GM19467 (cell line): Measurements from ENCODE around the gene CMPK1.
"Not testable (repeated sequence)": the region's sequence is repeated elsewhere in the genome, so short reads cannot be mapped to it uniquely, and the experiment has no call there.

Experiments
- ATAC-seq: cut with Tn5 transposase; IDR thresholded peaks from one replicate; pipeline ENCODE4 v1.9.1; 2021; ENCODE audit warnings: mild to moderate bottlenecking, moderate library complexity; ENCODE audit not compliant: unreplicated experiment

Gene CMPK1, protein sequence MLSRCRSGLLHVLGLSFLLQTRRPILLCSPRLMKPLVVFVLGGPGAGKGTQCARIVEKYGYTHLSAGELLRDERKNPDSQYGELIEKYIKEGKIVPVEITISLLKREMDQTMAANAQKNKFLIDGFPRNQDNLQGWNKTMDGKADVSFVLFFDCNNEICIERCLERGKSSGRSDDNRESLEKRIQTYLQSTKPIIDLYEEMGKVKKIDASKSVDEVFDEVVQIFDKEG

DNA sequence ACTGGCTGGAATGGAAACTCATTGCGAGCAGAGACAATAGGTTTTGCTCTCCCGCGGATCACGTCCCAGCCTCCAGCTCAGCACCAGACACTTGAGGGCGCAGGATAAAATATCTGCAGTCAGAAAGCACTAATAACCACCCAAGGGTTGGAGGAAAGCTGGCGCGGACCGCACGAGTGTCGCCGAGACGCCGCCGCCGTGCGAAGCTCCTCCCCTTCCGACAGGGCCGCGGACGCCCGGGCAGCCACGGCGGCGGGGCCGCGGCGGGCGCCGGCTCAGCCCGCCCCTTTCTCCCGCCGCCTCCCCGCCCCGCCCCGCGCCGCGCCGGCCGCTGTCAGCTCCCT is at the start of gene CMPK1:
CMPK1 (plus strand) TSS at position 213 of the 344 bp plus-strand sequence. CDS start 156 bp downstream, outside the sequence.
- ATAC-seq = peak; percentile 73

DNA sequence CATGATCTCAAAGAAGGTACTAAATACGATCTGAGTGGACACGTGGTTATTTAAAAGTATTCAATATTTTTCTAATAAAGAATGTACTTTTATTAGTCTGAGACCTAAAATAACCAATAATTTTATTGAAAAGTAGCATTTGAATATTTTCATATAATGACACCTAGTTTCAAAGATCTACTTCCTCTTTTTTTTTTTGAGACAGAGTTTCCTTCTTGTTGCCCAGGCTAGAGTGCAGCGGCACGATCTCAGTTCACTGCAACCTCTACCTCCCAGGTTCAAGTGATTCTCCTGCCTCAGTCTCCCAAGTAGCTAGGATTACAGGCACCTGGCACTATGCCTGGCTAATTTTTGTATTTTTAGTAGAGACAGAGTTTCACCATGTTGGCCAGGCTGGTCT is 45.5 kb upstream of the CMPK1 start:
- not testable (repeated sequence) for ATAC-seq

DNA sequence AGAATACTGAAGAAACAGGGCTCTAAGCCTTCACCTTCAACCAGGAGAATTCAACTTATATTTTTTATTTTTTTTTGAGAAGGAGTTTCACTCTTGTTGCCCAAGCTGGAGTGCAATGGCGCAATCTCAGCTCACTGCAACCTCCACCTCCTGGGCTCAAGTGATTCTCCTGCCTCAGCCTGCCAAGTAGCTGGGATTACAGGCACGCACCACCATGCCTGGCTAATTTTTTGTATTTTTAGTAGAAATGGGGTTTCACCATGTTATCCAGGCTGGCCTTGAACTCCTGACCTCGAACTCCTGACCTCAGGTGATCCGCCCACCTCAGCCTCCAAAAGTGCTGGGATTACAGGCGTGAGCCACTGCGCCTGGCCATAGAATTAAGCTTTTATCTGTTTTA is 38.7 kb upstream of the CMPK1 start:
- ATAC-seq = not testable (repeated sequence)

DNA sequence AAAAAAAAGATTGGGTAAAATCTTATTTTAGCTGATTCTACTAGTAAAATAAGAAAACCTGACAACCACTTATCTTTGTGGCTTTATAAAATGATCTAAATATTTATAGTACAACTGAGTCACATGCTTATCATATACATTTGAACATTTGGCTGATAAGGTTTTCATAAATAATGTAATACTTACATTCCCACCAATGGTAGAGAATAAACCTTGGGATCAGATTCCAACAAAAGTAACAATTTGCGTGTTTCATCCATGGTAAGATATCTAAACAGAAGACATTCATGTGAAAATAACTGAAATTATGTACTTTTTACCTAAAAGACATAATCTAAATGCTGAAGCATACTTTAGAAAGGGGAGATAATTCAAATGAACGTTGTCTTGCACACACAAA is 38.0 kb upstream of the CMPK1 start:
- ATAC-seq = no peak

DNA sequence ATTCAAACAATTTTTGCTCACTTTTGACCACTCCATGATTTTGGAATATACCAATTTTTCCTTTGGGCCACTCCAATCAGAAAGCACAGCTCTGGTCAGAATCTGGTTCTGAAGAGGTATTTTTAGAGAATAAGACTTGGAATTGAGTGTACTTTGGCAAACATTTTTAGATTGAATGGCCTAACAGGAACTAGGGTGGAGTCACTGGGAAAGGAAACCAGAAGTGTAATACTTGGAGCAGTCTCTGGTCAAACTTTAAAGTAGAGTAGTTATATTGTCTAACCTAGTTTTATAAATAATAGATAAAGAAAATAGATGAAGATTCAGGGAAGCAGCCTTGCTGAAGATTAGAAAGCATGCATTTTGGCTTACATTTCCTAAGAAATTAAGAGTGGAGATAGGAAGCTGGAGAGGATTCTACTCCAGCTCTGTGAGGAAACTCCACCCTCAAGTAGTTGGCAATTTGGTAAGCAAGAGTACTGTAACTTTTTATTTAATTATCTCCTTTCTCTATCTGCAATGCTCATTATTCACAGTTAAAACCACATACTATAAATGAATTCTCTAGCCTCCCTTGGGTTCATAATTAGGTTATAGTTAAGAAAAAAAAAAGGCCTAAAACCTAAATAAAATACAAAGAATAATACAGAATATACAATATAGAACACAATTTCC is 35.4 kb upstream of the CMPK1 start:
- no peak for ATAC-seq

DNA sequence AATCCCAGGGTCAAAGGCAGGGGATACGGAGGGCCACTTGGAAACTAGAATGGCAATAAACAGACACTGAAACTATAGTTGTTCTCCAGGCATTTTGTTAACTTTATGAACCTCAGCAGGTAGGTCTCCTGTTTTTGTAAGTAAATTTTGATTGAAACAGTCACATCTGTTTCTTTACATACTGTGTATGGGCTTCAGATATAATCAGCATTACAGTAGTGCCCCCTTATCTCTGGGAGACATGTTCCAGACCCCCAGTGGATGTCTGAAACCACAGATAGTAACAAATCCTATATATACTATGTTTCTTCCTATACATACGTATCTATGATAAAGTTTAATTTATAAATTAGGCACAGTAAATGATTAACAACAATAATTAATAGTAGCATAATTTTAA is 31.1 kb upstream of the CMPK1 start:
- no peak for ATAC-seq

DNA sequence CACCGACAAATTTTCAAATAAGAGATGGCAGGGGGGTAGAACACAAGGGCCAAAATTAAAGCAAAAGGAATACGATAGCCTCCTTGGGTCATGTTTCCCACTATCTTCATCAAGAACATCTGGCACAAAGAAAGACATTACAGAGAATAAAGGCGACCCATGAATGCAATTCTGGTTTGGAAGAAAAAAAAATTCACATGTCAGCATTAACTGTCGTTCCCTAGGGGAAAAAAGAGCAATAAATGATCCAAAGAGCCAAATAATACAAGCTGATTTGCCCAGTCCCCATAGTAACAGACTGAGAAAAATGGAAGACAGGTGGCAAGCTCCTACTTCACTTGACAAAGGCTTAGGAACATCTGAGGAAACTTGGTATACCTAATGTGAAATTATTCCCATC is 24.2 kb upstream of the CMPK1 start:
- ATAC-seq = no peak

DNA sequence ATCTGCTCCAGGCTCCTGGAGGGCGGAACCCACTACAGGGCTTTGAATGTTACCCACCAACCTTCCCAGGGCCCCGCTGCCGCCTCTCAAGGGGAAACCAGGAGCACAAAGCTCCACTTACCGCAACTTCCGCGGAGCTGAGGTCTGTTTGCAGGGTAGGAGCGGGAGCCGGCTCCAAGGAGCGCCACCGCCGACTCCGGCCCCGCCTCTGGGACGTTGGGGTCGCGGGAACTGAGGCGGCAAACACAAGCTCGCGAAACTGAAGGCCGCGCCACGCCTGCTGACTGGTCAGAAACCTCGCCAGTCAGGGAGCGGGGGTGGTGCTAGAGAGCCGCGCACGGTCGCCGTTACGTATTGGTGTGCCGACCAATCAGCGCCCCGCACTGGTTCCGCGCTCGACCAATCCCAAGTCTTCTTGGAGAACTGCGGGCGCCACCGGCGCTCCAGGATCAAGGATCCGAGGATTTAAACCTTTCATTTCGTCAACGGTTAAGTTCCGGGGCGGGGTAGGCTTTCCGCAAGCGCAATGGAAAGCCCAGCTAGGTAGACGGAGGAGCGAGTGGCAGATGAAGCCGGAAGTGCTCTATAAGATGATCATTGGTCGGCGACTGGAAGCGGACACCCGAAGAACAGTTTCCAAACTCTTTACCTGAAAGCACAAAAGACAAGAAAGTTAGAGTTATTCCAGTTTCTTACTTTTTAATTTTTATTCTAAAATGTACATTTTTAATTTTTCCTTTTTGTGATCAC is 19.5 kb upstream of the CMPK1 start, which contains the start of gene STIL:
STIL (minus strand) TSS at position 233 of the 750 bp plus-strand sequence. CDS start 3,828 bp downstream, outside the sequence.
- peak; percentile 97 for ATAC-seq

DNA sequence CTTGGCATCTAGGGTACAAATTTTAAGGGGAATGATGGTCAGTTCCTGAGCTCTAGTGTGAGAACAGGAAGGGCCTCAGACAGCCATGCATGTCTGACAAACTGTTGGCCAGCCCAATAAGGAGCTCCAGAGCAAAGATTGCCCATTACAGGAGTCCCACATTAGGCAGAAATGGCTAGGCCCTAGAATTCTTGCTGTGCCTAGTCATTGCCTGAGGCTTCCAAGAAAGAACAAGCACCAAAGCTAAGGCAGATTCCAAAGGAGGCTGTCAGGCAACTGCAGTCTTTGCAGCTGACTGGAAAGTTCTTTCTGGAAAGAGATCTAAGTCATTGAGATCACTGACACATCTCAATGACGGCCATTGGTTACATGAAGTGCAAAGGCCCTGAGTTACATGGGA is 15.7 kb upstream of the CMPK1 start:
- no peak for ATAC-seq

DNA sequence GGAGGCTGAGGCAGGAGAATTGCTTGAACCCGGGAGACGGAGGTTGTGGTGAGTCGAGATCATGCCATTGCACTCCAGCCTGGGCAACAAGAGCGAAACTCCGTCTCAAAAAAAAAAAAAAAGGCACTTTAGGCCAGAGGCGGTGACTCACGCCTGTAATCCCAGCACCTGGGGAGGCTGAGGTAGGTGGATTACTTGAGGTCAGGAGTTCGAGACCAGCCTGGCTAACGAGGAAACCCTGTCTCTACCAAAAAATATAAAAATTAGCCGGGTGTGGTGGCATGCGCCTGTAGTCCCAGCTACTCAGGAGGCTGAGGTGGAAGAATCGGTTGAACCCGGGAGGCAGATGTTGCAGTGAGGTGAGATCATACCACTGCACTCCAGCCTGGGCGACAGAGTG is 13.6 kb upstream of the CMPK1 start:
- not testable (repeated sequence) for ATAC-seq

DNA sequence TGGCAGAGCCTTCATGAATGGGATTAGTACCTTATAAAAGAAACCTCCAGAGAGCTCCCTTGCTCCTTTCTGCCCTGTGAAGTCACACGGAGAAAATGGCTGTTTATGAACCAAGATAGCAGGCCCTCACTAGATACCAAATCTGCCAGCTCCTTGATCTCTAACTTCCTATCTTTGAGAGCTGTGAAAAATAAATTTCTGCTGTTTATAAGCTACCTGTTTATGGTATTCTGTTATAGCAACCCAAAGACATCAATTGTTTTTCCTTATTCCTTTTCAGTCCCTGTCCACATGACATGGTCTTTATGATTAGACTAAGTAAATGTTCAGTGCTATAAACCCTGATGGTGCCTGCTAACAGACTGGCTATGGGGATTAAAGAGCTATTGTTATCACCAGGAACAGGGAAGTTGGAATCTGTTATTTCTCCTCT is 10.0 kb upstream of the CMPK1 start:
- no peak for ATAC-seq

DNA sequence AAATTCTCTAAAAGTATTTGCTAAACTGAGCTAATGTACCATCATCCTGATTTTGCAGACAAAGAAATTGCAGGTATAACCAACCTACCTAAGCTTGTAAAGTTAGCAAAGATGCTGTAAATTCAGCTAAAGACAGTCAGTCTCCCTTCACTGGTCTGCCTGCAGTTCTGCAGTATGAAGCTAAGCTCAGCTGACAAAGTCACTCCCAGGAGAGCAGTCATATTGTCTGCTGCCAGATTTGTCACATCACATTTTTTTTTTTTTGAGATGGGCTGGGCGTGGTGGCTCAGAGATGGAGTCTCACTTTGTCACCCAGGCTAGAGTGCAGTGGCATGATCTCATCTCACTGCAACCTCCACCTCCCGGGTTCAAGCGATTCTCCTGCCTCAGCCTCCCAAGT is 8.9 kb upstream of the CMPK1 start:
- ATAC-seq = no peak

DNA sequence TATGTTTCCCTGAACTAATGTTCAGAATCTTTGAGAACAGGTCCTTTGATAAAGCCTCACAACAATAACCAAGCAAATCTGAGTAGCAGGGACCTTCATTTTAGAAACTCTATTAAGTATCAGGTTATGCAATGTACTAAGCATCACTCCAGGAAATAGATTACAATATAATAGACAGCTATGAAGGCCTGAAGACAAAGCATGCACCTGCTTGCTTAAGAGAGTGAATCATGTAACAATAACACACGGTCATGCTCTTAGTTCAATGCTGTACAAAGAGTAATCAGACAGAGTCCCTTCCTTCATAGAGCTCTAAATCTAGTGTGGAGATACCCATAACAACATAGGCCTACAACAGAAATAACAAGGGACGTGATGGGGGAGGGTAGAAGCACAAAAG is 8.1 kb upstream of the CMPK1 start:
- no peak for ATAC-seq

DNA sequence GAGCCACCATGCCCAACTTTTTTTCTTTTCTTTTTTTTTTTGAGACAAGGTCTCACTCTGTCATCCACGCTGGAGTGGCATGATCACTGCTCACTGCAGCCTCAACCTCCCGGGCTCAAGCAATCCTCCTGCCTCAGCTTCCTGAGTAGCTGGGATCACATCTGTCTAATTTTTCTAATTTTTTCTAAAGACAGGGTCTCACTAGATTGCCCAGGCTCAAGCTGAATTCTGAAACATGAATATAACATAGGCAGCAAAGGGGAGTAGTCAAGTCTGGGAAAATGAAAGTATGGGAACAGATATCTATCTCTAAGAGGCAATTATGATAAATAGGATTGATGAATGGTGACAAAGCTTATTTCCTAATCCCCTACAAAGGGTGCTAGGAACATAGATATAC is 7.3 kb upstream of the CMPK1 start:
- ATAC-seq = no peak

DNA sequence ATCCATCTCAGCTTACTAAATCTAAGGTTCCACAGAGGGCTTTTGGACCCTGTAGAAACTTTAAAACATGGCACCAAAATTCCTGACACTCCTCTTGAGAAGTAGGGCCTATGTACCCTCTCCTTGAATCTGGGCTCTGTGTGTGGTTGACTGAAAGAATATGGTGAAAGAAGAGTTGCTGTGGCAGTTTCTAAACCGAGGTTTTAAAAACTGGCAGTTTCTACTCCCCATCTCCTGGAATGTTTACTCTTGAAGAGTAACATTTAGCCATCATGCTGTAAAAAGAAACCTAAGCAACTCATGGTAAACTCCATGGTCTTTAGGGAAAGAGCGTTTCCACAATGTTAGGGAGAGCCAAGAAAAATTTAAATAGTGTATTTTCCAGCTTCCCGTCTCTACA is 4.6 kb upstream of the CMPK1 start:
- ATAC-seq = no peak

DNA sequence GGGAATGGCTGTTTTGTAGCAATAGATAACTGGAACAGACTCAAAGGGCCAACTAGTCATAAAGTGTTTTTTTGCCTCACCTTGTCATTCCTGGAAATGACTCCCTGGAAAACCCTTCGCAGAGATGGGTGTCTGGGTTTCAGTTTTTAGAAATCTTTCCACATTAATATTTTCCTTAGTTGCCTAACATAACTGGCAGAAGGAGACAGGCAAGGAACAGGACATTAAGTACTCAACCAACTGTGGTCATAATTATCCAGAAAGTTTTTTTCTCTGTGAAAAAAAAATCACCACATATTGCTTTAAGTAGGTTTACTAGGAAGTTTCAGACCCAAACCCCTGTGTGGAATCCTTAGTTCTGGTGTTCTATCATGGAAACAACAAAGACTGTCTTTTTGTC is 3.4 kb upstream of the CMPK1 start:
- no peak for ATAC-seq

DNA sequence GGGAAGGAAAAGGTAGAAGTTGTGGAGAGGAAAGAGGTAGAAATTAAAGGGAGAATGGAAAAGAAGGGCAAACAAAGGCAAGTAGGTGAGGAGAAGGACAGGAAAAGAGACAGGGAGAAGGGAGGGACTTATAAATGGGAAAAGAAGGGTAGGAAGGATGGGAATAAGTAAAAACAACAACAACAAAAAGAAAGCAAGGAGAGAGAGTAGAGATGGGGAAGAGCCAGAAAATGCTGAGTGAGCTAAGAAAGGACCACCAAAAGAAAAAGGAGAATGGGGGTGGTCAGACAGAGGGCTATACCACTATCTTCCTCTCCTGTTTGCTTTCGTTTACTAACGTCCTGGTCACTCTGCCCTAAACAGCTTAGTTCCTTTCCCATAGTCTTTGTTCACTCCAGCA is 1.7 kb upstream of the CMPK1 start:
- ATAC-seq = no peak

DNA sequence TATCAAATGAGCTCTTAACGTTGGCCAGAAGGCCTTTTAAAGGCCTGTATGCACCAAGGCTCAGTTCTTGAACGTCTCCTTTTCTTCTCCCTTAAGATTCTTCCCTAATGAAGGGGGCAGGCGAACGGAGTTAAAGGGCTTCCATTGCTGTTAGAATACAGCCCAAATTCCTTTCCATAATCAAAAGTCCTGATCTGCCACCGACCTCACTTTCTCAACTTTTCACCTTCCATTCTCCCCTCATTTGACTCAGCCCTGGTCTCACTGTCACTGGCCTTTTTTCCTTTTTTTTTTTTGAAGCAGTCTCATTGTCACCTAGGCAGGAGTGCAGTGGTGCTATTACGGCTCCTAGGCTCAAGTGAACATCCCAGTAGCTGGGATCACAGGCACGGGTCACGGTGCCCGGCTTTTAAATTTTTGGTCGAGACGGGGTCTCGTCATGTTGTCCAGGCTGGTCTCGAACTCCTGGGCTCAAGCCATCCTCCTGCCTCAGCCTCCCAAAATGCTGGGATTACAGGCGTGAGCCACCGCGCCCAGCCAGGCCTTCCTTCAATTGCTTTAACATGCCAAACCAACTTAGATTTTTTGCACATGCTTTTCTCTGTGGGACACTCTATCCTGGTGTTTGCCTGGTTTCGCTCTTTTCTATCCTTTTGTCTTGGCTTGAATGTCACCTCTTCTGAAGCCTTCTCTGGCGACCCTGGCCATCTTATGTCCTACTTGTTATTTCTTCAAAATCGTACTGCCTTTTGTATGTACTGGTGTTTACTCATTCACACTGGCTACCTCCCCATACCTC is 612 bp upstream of the CMPK1 start:
- no peak for ATAC-seq

DNA sequence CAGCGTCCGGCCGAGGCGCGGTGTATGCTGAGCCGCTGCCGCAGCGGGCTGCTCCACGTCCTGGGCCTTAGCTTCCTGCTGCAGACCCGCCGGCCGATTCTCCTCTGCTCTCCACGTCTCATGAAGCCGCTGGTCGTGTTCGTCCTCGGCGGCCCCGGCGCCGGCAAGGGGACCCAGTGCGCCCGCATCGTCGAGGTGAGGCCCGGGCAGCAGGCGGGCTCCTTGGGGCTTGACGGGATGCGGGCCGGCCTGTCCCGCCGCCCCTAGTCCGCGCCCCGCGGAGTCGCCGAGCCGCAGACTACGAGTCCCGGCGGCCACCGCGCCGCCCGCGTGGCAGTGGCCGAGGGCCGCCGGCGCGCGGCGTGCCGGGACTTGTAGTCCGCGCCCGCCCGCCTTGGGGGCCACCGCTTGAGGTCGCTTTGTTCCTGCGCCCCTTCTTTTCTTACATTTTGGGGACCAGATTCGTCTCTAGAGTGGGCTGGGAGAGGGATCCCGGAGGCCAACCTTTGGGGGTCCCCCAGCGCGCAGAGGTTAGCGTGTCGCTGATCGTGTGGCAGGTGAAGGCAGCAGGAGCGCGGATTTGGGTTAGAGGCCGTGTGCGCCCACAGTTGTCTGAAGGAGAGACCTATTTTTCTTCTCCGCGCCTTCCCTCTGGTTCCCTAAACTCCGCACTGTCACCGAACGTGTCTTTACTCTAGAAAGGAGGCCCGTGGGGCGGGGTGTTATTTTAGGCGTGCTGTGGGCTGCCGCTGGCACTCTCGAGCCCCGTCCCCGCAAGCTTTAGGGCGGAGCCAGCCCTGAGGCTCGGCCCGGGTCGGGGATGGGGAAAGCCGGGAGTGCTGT is 553 bp downstream of the CMPK1 start:
- ATAC-seq = peak; percentile 83

DNA sequence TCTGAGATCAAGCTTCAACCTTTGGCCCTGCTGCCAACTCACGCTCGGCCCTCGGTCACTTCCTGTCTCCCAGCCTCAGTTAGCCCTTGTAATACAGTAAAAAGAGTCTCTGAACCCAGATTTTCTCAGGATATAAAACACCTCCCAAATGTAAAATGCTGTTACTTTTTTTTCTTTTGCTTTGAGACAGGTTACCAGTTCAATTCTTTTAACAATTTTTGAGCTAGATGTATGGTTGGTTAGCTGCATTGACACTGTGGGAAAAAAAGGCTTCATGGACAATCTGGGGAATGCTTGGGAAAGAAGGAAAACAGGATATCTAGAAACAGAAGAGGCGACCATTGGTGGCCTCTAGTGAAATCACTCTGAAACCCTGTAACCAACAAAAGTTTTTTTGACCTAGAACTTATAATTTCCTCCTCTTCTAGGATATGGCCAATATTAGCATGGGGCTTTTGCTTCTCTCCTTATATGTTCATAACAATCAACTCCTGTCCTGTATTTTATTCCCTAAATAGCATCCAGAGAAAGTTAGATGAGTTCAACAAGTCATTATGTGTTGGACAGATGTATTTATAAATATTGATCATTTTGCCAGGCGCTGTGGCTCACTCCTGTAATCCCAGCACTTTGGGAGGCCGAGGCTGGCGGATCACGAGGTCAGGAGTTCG is 1.3 kb downstream of the CMPK1 start:
- ATAC-seq = no peak
